NCI-H1092 treated with DMSO at 0.1 percent for 48 hours (cell line): ENCODE data around the gene NPHP4.

Experiments
- DNase-seq: peaks from one replicate; lab custom pipeline; 2025; lab: John Stamatoyannopoulos, UW

NPHP4 gene

DNA sequence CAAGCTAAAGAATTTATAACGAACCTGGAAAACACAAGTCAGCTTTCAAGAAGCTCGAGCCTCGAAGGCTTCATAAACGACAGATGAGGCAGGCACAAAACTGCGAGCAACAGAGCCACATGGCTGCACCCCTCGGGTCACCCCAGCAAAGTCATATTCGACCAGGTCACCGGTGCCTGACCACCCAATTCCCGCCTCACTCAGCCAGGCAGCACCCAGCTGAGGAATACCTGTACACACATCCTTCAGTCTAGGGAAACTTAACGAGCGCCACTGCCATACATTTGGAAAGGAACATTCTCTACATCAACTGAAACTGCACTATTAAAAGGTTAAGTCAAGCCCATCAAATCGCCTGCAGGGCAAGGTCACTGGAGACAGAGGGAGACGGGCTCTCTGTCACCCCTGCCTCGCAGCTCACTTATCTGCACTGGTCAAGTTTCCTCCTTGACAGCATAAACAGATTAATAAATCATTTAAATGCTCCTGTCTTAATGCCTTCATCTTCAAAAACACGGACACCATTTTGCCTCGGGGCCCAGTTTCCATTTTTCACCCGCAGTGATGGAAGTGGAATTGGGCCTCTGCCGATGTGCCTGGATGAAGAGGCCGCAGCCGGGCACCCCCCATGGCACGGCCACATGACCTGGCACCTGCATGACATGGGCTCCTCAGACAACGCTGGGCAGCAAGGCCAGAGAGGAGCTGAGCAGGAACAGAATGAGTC is 20.6 kb downstream of the NPHP4 start:
- DNase-seq: no peak

DNA sequence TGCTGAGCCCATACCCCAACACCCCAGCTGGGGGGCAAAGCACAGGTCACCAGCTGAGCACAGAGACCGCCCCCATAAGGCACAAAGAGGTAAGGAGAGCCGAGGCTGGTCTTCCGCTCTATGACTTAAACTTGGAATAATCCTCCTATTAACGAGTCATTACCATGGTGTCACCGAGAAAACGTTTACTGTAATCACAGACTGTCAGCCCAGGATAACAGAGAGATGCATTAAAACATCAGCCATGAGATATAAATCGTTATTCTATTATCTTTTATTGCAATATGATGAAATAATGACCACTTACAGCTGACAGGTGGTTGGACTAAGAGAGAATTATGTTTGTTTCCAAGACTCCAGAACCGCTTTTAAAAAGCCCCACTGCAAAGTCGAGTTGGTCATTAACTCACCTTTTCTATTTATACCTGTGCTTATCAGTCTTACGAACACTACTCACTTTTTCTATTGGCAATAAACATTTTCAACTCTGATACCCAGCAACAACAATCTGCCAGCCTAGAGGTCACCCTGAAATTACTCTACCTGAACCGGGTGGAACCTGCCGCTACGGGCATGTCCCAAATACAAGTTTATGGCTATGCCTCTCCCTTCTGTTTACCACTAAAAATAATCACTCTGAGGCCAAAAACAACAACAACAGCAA is 21.5 kb downstream of the NPHP4 start:
- DNase-seq: no peak

DNA sequence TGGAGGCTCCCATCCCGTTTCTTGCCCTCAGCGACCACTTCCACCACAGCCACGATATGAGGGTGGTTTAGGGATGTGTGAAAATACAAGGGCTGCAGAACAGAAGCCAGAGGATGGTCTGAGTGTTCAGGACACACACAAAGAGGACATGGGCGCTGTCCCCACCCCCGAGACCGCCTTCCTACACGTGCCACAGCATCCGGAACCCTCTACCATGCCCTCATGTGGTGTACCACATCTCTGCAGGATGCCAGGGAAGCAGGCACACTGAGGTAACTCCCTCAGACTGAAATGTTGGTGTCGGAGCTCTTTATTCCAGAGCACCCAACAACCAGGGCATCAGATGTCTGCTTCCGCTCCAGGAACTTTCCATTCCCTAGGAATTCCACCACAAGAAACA is 23.1 kb downstream of the NPHP4 start:
- no peak for DNase-seq

DNA sequence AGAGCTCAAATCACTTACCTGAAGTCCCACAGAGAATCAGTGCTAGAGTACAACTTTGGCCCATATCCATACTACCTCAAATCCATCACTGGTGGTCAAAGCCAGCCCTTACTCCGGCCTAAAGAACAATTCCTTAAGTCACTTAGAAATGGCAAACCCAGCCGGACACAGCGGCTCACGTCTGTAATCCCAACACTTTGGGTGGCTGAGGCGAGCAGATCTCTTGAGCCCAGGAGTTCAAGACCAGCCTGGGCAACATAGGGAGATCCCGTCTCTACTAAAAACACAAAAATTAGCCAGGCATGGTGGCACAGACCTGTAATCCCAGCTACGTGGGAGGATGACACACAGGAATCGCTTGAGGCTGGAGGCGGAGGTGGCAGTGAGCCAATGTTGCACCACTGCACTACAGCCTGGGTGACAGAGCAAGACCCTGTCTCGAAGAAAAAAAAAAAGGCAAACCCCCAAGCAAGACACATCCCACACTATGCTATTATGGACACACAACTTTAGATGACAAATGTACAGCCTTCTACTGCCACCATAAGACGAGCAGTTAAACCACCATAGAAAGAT is 24.0 kb downstream of the NPHP4 start:
- no peak for DNase-seq

DNA sequence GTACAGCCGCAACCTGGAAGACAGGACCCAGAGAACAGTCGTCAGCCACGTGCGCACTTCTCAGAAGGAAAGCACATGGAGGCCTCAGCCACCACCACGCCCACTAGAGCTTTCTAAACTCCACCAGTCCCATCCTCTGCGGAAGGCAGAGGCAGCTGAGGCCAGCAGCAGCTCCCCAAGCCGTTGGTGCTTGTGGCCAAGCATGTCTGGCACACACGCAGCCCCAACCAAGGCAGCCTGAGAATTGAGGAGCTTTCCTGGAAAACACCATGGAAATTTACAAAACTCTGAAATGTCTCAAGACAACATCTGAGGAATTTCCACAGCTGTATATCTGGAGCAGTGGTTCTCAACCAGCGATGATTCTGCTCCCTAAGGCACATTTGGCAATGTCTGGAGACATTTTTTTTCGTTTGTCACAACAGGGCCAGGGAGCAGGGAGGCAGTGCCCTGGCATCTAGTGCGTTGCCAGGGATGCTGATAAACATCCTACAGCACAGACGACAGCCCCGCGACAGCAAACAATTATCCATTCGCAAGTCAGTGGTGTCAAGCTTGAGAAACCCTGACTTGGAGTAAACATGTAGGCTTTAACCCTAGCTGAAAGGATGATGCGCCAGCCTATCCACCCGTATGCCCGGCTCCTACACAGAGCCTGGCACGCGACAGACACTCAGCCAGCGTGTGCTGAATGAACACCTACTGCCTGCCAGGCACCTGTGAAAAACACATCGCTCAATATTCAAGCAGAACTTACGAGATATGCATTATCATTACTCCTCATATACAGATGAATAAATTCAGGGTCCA is 24.7 kb downstream of the NPHP4 start:
- no peak for DNase-seq

DNA sequence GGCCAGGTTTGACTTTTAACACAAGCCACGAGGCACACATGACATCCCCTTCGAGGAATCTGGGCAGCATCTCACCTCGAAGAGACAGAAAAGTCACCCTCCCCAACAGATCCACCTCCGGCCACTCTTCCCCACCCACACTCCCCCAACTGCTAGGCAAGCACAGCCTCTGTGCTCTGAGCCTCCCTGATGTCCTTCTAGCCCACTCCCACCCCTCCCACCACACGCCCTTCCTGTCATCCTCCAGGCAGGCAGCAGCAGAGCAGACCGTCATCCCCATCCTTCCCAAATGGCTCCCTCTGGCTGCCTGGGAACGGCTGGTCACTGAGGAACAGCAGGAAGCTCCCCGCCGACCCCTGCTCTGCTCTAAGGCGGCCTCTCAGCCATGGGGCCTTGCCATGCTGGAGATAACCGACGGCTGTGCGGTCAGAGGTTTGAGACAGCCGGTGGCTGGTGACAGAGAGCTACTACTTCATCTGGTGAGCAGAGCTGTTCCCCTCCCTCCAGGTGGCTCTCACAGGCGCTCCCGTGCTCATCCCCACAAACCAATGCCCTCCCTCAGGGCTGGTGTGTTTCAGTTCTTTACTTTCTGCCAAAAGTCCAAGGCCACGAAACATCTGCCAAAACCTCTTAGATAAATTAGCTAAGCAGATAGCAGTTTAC is 25.6 kb downstream of the NPHP4 start:
- no peak for DNase-seq

DNA sequence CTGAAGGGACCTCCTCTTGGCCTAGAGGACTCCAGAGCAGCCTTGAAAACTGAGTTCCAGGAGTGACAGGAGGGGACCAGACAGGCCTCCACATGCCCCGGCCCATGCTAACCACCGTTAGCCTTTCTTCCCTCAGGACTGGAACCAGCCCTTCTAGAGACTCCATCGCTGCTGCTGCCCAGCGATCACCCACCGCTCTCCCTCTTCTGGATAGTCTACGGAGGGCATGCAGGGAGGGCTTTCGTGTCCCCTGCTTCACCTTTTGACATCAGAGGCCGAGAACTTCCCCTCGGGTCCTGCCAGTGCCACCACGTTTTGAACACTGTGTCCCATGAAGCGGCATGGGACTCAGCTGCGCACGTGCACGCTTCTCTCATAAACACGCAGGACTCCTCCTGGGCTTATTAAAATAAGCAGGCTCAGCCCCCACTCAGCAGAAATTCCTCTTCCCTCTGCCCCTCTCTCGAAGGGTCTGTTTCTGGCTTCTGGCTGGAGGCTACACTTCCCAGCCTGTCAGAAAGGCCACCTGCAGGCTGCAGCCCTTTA is 26.6 kb downstream of the NPHP4 start:
- DNase-seq: no peak

DNA sequence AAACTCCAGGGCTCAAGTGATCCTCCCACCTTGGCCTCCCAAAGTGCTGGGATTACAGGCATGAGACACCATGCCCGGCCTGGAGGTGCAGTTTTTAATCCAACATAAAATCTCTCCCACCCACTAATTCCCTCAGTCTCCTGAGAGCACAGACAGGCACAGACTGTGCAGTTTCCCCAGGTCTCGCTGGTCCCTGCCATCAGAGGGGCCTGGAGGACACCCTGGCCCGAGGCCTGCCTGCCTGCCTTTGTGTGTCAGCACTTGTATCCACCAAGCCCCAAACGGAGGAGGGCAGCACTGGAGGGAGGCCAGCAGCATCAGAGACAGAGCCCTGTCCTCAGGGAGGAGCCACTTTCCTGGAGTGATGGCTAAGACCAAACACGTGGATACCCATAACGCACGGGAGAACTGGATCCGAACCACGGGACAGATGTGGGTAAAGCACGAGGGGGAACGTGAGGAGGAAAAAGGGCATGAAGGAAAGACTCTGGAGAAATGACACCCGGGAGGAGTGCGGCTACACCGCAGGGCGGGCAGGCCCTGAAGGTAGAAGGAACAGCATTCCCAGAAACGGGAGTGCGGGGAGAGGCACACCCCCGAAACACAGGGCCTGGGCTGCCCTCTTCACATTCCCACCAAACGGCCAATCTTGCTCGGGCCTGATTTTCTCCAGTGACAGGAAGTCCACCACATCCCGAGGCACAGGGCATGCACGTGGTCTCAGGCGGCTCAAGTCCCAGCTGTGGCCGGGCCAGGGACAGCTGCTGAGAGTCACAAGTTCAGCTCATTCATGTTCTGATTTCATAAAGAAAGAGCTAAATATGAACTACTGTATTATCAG is 29.7 kb downstream of the NPHP4 start:
- no peak for DNase-seq

DNA sequence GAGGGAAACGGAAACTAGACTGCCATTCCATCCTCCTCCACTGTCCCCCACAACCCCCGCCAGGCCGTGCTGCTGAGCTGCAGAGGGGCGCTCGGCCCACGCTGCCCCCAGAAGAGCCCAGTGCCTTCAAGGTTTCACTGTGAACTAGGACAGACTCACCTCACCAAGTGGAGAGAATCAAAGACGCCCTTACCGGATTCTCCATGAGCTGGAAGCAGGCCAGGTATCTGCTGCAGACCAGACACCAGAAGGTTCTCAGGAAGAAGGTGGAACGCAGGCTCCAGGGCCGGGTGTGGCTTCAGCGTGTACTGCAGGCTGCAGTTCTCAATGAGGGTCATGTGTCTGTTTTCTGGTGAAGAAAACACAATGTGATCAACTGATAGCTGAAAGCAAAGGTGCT is 30.6 kb downstream of the NPHP4 start:
- DNase-seq: no peak

DNA sequence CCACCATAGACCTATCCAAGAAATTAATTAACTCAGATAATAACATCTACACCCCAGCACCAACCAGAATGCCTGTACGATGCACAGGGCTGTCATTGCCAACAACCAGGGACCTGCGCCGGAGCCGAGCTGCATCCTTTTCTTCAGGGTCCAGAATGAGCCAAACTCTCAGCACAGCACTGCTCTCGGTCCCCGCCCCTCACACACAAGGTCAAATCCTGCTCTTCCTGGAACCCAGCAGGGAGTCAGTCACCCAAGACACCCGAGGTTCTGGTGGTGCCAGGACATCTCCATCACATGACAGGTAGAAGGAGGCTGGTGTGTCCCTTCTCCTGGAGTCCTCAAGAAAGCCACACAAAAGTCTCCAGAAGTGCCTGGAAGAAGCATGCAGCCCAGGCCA is 31.9 kb downstream of the NPHP4 start:
- no peak for DNase-seq

DNA sequence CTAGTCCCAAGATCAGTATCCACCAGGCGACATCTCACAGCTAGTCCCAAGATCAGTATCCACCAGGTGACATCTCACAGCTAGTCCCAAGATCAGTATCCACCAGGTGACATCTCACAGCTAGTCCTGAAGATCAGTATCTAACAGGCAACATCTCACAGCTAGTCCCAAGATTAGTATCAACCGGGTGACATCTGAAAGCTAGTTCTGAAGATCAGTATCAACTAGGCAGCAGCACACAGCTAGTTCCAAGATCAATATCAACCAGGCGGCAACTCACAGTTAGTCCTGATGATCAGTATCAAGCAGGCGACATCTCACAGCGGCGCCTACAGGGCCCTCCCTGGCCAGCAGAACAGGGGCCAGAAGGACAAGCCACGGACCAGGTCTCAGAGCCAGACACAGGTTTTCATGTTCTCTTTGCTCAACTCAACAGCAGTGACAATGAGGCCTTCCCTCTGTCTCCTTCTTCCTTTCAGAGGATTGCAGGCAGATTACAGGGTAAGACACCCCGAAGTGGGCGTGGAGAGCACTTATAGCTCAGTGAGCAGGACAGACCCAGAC is 32.5 kb downstream of the NPHP4 start:
- DNase-seq: no peak

DNA sequence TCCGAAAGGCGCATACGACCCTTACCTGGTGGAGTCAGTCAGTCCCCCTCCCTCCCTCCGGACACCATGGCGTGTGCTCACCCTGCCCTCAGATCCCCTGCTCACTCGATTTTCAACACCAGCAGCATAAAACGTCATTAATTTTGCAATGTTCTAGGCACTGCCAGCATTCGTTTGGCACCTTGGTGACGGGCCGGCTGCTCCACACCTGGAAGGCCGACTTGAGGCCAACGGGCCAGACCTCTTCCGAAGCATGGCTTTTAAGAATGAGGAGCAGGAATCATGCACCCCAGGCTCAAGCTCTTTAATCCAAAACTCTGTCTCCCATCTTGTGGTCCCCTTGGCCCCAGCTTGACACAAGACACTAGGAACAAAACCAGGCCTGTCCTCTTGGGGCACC is 33.1 kb downstream of the NPHP4 start:
- DNase-seq: no peak

DNA sequence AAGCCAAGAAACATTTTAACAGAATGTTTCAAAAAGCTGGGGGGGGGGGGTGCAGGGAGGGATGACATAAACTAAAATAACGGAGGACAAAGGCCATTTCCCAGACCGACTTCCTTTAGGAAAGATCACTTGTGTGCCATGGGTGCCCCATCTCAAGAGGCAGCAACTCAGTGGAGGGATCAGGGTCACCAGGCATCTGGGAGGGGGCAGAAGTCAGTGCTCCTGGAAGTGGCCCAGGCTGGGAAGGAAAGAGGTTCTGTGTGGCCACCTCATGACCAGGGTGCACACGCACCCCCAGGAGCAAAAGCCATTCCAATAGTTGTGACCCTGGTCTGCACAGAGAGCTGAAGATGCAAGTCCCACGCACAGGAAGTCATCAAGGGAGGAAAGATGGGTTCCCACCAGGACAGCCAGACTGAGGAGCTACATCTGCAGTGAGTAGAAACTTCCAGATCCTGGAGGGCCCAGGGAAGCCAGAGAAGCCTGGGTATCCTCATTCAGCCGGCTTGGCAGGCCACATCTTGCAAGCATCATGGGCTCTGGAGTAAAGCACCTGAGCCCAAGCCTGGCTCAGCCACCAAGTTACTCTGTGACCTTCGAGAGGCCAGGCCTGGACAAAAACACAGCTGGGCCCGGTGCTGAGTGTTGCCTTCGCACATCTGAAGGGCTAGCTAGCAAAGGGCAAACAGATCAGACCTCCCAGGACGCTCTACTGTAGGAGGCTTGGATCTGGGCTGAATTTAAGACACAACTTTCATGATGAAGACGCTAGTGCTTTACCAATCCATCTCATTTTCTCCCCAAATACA is 36.0 kb downstream of the NPHP4 start:
- no peak for DNase-seq

DNA sequence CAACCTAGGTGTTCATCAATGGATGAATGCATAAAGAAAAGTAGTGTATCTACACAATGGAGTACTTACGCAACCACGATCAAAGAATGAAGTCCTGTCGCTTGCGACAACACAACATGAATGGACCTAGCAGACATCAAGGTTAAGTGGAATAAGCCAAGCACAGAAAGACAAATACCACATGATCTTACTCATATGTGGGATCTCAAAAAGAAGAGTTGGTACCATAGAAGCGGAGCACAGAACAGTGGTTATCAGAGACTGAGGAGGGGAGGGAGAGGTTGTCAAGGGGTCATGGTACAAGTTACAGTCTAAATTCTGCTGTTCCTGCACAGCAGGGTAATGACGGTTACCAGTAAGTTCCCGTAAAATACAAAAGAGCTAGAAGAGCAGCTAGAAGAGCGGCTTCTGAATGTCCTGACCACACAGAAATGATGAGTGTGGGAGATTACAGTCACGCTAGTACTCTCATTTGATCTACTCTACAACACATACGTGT is 36.7 kb downstream of the NPHP4 start:
- no peak for DNase-seq

DNA sequence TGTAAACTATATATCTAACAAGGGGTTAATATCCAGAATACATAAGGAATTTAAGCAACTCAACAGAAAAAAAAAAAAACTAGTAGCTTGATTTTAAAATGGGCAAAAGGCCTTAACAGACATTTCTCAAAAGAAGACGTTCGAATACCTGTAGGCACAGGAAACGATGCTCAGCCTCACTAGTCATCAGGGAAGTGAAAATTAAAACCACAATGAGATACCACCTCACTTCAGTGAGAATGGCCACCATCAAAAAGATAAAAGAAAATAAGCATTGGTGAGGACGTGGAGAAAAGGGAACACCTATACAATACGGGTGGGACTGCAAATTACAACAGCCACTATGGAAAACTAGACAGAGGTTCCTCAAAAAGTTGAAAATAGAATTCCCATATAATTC is 37.3 kb downstream of the NPHP4 start:
- DNase-seq: no peak

DNA sequence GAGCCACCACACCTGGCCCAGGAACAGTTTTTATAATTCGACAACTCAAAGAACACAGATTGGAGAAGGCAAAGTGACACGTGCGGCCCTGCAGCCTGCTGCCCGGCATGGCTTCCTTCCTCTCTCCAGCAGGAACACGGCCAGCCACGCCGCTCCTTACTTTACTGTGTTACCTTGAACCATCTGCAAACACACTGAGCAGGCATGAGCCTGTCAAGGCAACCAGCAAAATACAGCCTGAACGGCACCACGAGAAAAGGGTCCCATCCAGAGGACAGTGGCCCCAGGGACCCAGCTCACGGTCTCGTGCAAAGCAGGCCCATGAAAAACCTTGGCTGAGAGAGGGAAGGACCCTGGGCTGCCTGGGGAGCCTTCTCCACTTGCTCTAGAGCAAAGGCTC is 38.8 kb downstream of the NPHP4 start:
- no peak for DNase-seq

DNA sequence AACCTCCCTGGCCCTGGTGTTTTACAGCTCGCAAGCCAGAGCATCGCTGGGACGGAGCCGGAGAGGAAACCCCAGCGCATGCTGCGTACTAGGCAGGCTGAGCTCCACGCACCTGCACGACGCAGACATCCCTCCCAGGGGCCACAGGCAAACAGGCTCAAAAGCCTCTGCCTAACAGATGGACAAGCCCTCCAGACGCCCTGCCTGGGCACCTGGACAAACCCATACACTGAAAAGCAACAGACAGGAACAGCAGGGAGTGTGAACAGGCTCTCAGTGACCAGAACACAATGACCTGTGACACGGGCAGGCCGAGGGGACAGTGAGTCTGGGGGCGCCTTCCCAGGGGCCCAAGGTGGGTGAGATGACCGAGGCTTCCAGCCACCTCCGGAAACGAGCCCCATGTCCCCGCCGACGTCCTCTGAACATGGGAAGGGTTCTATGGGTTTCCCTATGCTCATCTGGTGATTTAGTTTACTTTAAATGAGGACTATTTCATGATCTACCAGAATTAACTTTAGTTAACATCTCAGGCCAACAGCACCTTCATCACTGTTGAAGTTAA is 40.3 kb downstream of the NPHP4 start:
- no peak for DNase-seq

DNA sequence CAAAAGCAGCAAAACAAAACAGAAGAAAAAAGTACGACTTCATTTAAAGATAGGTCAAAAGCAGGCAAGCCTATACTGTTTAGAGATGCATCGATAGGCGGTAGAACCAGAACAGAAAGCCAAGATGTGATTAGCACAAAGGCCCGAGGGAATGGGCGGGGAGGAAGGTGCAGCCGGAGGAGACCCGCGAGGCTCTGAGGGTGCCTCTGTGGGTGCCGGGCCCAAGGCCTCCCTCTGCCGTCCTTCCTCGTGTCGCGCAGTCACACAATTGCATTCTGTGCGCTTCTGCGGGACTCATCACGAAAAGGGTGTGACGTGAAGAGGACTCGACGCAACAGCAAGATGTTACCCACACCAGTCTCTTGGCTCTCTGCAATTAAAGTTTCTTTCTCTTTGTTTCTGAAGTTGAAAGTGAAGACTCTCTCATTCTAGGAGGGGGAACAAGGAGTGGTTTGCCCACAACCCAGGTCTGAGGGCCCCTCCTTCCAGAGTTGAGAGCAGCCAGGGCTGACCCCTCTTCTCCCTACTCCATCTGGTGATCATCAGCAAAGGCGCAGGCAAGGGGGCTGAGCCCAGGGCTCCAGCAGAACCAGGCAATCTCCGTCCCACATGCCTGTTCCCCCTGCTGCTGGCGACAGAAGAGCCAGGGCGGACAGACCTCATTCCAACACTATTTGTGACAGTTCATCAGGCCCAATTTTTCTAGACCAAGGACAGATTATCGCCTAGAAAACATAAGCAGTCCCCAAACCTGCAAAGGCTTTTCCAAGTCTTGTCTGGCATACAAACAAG is 41.0 kb downstream of the NPHP4 start:
- no peak for DNase-seq
